HG03025 (cell line): Measurements from ENCODE around the gene BABAM2.

Source experiments
- ATAC-seq: cut with Tn5 transposase; IDR thresholded peaks from one replicate; pipeline ENCODE4 v1.9.1; 2021; ENCODE audit warnings: mild to moderate bottlenecking, moderate library complexity; ENCODE audit not compliant: unreplicated experiment, low FRiP score

BABAM2 gene

GRCh38 chr2:27906074-27906473 lies 15.5 kb downstream of the BABAM2 start:
- ATAC-seq: no peak

GRCh38 chr2:27907547-27907946 lies 17.0 kb downstream of the BABAM2 start:
- ATAC-seq: no peak

GRCh38 chr2:27909901-27910300 lies 19.4 kb downstream of the BABAM2 start:
- ATAC-seq: no peak

GRCh38 chr2:27911458-27912210 lies 21.1 kb downstream of the BABAM2 start:
- ATAC-seq: no peak

GRCh38 chr2:27912512-27912911 lies 22.0 kb downstream of the BABAM2 start:
- ATAC-seq: no peak

GRCh38 chr2:27914041-27914804 lies 23.7 kb downstream of the BABAM2 start:
- ATAC-seq: no peak

- no peak for ATAC-seq
Observed at GRCh38 chr2:27914805-27915175, 24.3 kb downstream of the BABAM2 start.

- ATAC-seq: no peak
Observed at GRCh38 chr2:27915191-27915590, 24.7 kb downstream of the BABAM2 start.

- ATAC-seq: no peak
Observed at GRCh38 chr2:27915874-27916273, 25.3 kb downstream of the BABAM2 start.

- no peak for ATAC-seq
Observed at GRCh38 chr2:27916293-27916995, 25.9 kb downstream of the BABAM2 start.

- no peak for ATAC-seq
Observed at GRCh38 chr2:27920148-27920885, 29.8 kb downstream of the BABAM2 start.

GRCh38 chr2:27921424-27921823 lies 30.9 kb downstream of the BABAM2 start:
- ATAC-seq: no peak

- no peak for ATAC-seq
Observed at GRCh38 chr2:27921880-27922547, 31.5 kb downstream of the BABAM2 start.

- ATAC-seq: no peak
Observed at GRCh38 chr2:27922842-27923241, 32.3 kb downstream of the BABAM2 start.

- ATAC-seq: no peak
Observed at GRCh38 chr2:27925766-27926472, 35.4 kb downstream of the BABAM2 start.

GRCh38 chr2:27929916-27930486 lies 39.5 kb downstream of the BABAM2 start:
- no peak for ATAC-seq

GRCh38 chr2:27931361-27931950 lies 40.9 kb downstream of the BABAM2 start:
- ATAC-seq: no peak

GRCh38 chr2:27932396-27932795 lies 41.9 kb downstream of the BABAM2 start:
- ATAC-seq: no peak

- no peak for ATAC-seq
Observed at GRCh38 chr2:27935026-27935425, 44.5 kb downstream of the BABAM2 start.
